Testis (tissue), 2 donors: ENCODE measurements around the gene PCDHGA11.

ENCODE experiments used
- POLR2A ChIP-seq: fragments of 450-650 bp; IDR thresholded peaks from one replicate; pipeline ENCODE4 v1.6.1; 2017; ENCODE audit warnings: antibody characterized with exemption, mild to moderate bottlenecking, moderate library complexity
- TF ChIP-seq, protein P1 (sequence below), 3 experiments: fragments of 450-650 bp in 2 of 3; fragments of 200-600 bp in 1 of 3; sonication (generic) in 1 of 3; IDR thresholded peaks; one replicate each; pipeline ENCODE4 v1.5.1; 2016 to 2019; ENCODE audit warnings: antibody characterized with exemption in 3 of 3, mild to moderate bottlenecking in 2 of 3, moderate library complexity in 1 of 3

DNA sequence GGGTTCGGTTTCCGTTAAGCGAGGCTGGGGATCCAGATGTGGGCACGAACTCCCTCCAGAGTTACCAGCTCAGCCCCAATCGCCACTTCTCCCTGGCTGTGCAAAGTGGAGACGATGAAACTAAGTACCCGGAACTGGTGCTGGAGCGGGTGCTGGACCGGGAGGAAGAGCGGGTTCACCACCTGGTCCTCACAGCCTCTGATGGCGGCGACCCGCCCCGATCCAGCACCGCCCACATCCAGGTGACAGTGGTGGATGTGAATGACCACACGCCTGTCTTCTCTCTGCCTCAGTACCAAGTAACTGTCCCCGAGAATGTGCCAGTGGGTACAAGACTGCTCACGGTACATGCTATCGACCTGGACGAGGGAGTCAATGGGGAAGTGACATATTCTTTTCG is 37.5 kb upstream of the PCDHGA11 start:
- TF ChIP-seq, protein P1, sequence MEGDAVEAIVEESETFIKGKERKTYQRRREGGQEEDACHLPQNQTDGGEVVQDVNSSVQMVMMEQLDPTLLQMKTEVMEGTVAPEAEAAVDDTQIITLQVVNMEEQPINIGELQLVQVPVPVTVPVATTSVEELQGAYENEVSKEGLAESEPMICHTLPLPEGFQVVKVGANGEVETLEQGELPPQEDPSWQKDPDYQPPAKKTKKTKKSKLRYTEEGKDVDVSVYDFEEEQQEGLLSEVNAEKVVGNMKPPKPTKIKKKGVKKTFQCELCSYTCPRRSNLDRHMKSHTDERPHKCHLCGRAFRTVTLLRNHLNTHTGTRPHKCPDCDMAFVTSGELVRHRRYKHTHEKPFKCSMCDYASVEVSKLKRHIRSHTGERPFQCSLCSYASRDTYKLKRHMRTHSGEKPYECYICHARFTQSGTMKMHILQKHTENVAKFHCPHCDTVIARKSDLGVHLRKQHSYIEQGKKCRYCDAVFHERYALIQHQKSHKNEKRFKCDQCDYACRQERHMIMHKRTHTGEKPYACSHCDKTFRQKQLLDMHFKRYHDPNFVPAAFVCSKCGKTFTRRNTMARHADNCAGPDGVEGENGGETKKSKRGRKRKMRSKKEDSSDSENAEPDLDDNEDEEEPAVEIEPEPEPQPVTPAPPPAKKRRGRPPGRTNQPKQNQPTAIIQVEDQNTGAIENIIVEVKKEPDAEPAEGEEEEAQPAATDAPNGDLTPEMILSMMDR (IDR thresholded peaks at IDR 0.05) = no peak
- no peak for TF ChIP-seq POLR2A
